ENCODE data around the gene NXPE3.
"Not testable (repeated sequence)": the region's sequence is repeated elsewhere in the genome, so short reads cannot be mapped to it uniquely, and the experiment has no call there.

The NXPE3 gene

GRCh38 chr3:101851072-101851770, 72.2 kb downstream of the NXPE3 start:
- in situ Hi-C loops (cut with MboI; ENCODE audit: low sequenced_read_pairs) = no loop called here

GRCh38 chr3:101851850-101852714, 73.1 kb downstream of the NXPE3 start:
- in situ Hi-C loops (cut with MboI; ENCODE audit: low sequenced_read_pairs) = no loop called here

GRCh38 chr3:101852983-101853840, 74.2 kb downstream of the NXPE3 start:
- in situ Hi-C loops (cut with MboI; ENCODE audit: low sequenced_read_pairs) = no loop called here

GRCh38 chr3:101853982-101854381, 75.0 kb downstream of the NXPE3 start:
- in situ Hi-C loops (cut with MboI; ENCODE audit: low sequenced_read_pairs) = no loop called here

GRCh38 chr3:101854608-101855304, 75.7 kb downstream of the NXPE3 start:
- in situ Hi-C loops (cut with MboI; ENCODE audit: low sequenced_read_pairs) = no loop called here

GRCh38 chr3:101857301-101857741, 78.3 kb downstream of the NXPE3 start:
- in situ Hi-C loops (cut with MboI; ENCODE audit: low sequenced_read_pairs) = no loop called here

GRCh38 chr3:101858464-101859030, 79.5 kb downstream of the NXPE3 start:
- in situ Hi-C loops (cut with MboI; ENCODE audit: low sequenced_read_pairs) = no loop called here

- in situ Hi-C loops (cut with MboI; ENCODE audit: low sequenced_read_pairs) = no loop called here
Observed at GRCh38 chr3:101859882-101860448, 81.0 kb downstream of the NXPE3 start.

GRCh38 chr3:101861212-101861788, 82.3 kb downstream of the NXPE3 start:
- in situ Hi-C loops (cut with MboI; ENCODE audit: low sequenced_read_pairs) = no loop called here

GRCh38 chr3:101861789-101862415, 82.9 kb downstream of the NXPE3 start:
- in situ Hi-C loops (cut with MboI; ENCODE audit: low sequenced_read_pairs) = no loop called here

- in situ Hi-C loops (cut with MboI; ENCODE audit: low sequenced_read_pairs) = no loop called here
Observed at GRCh38 chr3:101862416-101863165, 83.6 kb downstream of the NXPE3 start.

GRCh38 chr3:101864926-101865325, 85.9 kb downstream of the NXPE3 start:
- in situ Hi-C loops (cut with MboI; ENCODE audit: low sequenced_read_pairs) = not testable (repeated sequence)

GRCh38 chr3:101865751-101866509, 86.9 kb downstream of the NXPE3 start:
- in situ Hi-C loops (cut with MboI; ENCODE audit: low sequenced_read_pairs) = no loop called here

- in situ Hi-C loops (cut with MboI; ENCODE audit: low sequenced_read_pairs) = no loop called here
Observed at GRCh38 chr3:101867511-101867910, 88.5 kb downstream of the NXPE3 start.

- in situ Hi-C loops (cut with MboI; ENCODE audit: low sequenced_read_pairs) = no loop called here
Observed at GRCh38 chr3:101867996-101868395, 89.0 kb downstream of the NXPE3 start.

GRCh38 chr3:101868534-101869464, 89.8 kb downstream of the NXPE3 start:
- in situ Hi-C loops (cut with MboI; ENCODE audit: low sequenced_read_pairs) = no loop called here

GRCh38 chr3:101870138-101870537, 91.1 kb downstream of the NXPE3 start:
- in situ Hi-C loops (cut with MboI; ENCODE audit: low sequenced_read_pairs) = no loop called here
